Measurements from ENCODE around the gene CELF2. TPM values are rescaled to one million over a fixed set of nuclear protein-coding genes. Genes with fewer than 3 reads are reported as not detected.

The CELF2 gene
- total RNA-seq, 4 donors from 2014 or later, result 27.0 to 44.1 (median 31.3) TPM

- Histone ChIP-seq H3K9me3 (no peaks in the 10 kb centered on the region), H3K4me1 (peaks cover 0 to 5% (median 0%) of the 10 kb centered on the region in 4 donors), H3K4me3 (no peak overlapping the region), H3K36me3 (no peaks in the 10 kb centered on the region), H3K27ac (no peak overlapping the region), H3K27me3 (no peaks in the 10 kb centered on the region)
- in situ Hi-C loops (cut with MboI; ENCODE audit: low pct_ligation_motif_present in 1 of 4, low pct_unique_long_range_greater_than_20kb in 1 of 4, low sequenced_read_pairs in 3 of 4), result no loop called here
- intact Hi-C loops (cut with DNase I; ENCODE audit: low total_unique reads), result no loop called here
- no peak for TF ChIP-seq POLR2AphosphoS5 (IDR thresholded peaks at IDR 0.05)
- no peak for TF ChIP-seq POLR2A (IDR thresholded peaks at IDR 0.05)
- TF ChIP-seq EP300 (IDR thresholded peaks at IDR 0.05; ENCODE audit: low read depth), result no peak
- TF ChIP-seq CTCF (IDR thresholded peaks at IDR 0.05), result no peak
- DNase-seq, result no peak
- 86% methylated on average over 2 of the region's 2 CpGs; no CpG with 5 or more reads in 1 of the 2 donors for WGBS, 2 donors (ENCODE audit: low coverage in 1 of 2)
Observed at GRCh38 chr10:10992072-10992471, 25.6 kb upstream of the CELF2 start.

GRCh38 chr10:10992961-10993714, 24.5 kb upstream of the CELF2 start:
- Histone ChIP-seq H3K27ac (no peak overlapping the region), H3K27me3 (no peaks in the 10 kb centered on the region), H3K36me3 (no peaks in the 10 kb centered on the region), H3K4me3 (no peak overlapping the region), H3K9me3 (no peaks in the 10 kb centered on the region), H3K4me1 (peaks cover 0 to 5% (median 0%) of the 10 kb centered on the region in 4 donors)
- in situ Hi-C loops (cut with MboI; ENCODE audit: low pct_ligation_motif_present in 1 of 4, low pct_unique_long_range_greater_than_20kb in 1 of 4, low sequenced_read_pairs in 3 of 4), result no loop called here
- no peak for DNase-seq
- WGBS, 2 donors (ENCODE audit: low coverage in 1 of 2), result 77 to 92% methylated on average over 3 of the region's 3 CpGs
- TF ChIP-seq CTCF (IDR thresholded peaks at IDR 0.05) (no peak), POLR2AphosphoS5 (IDR thresholded peaks at IDR 0.05) (no peak), POLR2A (IDR thresholded peaks at IDR 0.05) (no peak), EP300 (IDR thresholded peaks at IDR 0.05; ENCODE audit: low read depth) (no peak)
- intact Hi-C loops (cut with DNase I; ENCODE audit: low total_unique reads), result no loop called here

GRCh38 chr10:10993785-10994184, 23.9 kb upstream of the CELF2 start:
- no peaks in the 10 kb centered on the region for H3K9me3 ChIP-seq
- H3K27ac ChIP-seq, result no peak overlapping the region
- TF ChIP-seq CTCF (IDR thresholded peaks at IDR 0.05) (no peak), POLR2A (IDR thresholded peaks at IDR 0.05) (no peak), EP300 (IDR thresholded peaks at IDR 0.05; ENCODE audit: low read depth) (no peak), POLR2AphosphoS5 (IDR thresholded peaks at IDR 0.05) (no peak)
- no peaks in the 10 kb centered on the region for H3K27me3 ChIP-seq
- in situ Hi-C loops (cut with MboI; ENCODE audit: low pct_ligation_motif_present in 1 of 4, low pct_unique_long_range_greater_than_20kb in 1 of 4, low sequenced_read_pairs in 3 of 4), result no loop called here
- peaks cover 0 to 5% (median 0%) of the 10 kb centered on the region in 4 donors for H3K4me1 ChIP-seq
- no peaks in the 10 kb centered on the region for H3K36me3 ChIP-seq
- no peak overlapping the region for H3K4me3 ChIP-seq
- intact Hi-C loops (cut with DNase I; ENCODE audit: low total_unique reads), result no loop called here
- no peak for DNase-seq

GRCh38 chr10:10994360-10994759, 23.3 kb upstream of the CELF2 start:
- no peaks in the 10 kb centered on the region for H3K36me3 ChIP-seq
- in situ Hi-C loops (cut with MboI; ENCODE audit: low pct_ligation_motif_present in 1 of 4, low pct_unique_long_range_greater_than_20kb in 1 of 4, low sequenced_read_pairs in 3 of 4) (no loop called here), intact Hi-C loops (cut with DNase I; ENCODE audit: low total_unique reads) (no loop called here)
- no peak for DNase-seq
- no peaks in the 10 kb centered on the region for H3K27me3 ChIP-seq
- no peak overlapping the region for H3K4me3 ChIP-seq
- no peak for TF ChIP-seq CTCF (IDR thresholded peaks at IDR 0.05)
- TF ChIP-seq POLR2A (IDR thresholded peaks at IDR 0.05), result no peak
- no peak for TF ChIP-seq EP300 (IDR thresholded peaks at IDR 0.05; ENCODE audit: low read depth)
- no peak for TF ChIP-seq POLR2AphosphoS5 (IDR thresholded peaks at IDR 0.05)
- H3K4me1 ChIP-seq, result peaks cover 0 to 3% (median 0%) of the 10 kb centered on the region in 4 donors
- no peak overlapping the region for H3K27ac ChIP-seq
- H3K9me3 ChIP-seq, result no peaks in the 10 kb centered on the region
- WGBS, 2 donors (ENCODE audit: low coverage in 1 of 2), result 72% methylated on average over 2 of the region's 2 CpGs; no CpG with 5 or more reads in 1 of the 2 donors
